BE2C (cell line): ENCODE data around the gene CABLES2.

ENCODE experiments used
- DNase-seq: peaks from one replicate; pipeline ENCODE4 v3.0.0-alpha.2; 2020
- H3K27me3 ChIP-seq: fragments of 250-450 bp; sonication (Bioruptor Pico); 2 replicates; pipeline ENCODE4 v1.5.1; 2020; ENCODE audit warnings: mild to moderate bottlenecking
- H3K36me3 ChIP-seq: fragments of 250-450 bp; sonication (Bioruptor Pico); 2 replicates; pipeline ENCODE4 v1.5.1; 2020; ENCODE audit warnings: mild to moderate bottlenecking
- H3K4me1 ChIP-seq: fragments of 250-450 bp; sonication (Bioruptor Pico); 2 replicates; pipeline ENCODE4 v1.5.1; 2020
- H3K4me3 ChIP-seq: 2 replicates; pipeline ENCODE4 v1.5.1; 2011; ENCODE audit warnings: low read depth, low read length
- H3K9me3 ChIP-seq: fragments of 250-450 bp; sonication (Bioruptor Pico); 2 replicates; pipeline ENCODE4 v1.5.1; 2020
- TF ChIP-seq, protein P1 (sequence below): IDR thresholded peaks from 2 replicates; pipeline ENCODE4 v1.5.1; 2012; ENCODE audit warnings: mild to moderate bottlenecking, low read depth, low read length

The CABLES2 gene

DNA sequence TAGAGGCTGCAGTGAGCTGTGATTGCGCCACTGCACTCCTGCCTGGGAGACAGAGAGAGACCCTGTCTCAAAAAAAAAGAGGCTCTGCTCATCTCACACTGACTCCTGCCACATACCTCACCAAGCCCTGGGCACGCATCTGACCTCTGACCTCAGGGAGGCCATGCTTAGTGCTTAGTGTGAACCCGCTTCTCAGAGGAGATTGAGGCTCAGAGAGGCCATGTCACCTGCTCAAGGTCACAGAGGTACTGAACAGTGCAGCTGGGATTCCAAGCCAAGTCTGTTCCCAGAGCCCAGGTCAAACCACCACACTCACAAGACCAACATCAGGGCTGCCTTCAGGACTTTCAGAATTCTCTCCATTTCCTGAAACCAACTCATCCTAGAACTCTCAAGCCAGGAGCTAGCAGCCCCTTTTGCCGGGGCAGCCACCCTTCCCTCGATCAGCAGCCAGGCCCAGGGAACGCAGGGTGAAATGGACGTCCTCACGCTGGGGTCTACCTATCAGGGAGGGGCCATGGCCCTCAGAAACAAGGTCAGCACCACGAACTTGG is 2.9 kb downstream of the CABLES2 start:
- no peaks in the 10 kb centered on the region for H3K27me3 ChIP-seq
- H3K4me3 ChIP-seq = no peak overlapping the region
- TF ChIP-seq, protein P1, sequence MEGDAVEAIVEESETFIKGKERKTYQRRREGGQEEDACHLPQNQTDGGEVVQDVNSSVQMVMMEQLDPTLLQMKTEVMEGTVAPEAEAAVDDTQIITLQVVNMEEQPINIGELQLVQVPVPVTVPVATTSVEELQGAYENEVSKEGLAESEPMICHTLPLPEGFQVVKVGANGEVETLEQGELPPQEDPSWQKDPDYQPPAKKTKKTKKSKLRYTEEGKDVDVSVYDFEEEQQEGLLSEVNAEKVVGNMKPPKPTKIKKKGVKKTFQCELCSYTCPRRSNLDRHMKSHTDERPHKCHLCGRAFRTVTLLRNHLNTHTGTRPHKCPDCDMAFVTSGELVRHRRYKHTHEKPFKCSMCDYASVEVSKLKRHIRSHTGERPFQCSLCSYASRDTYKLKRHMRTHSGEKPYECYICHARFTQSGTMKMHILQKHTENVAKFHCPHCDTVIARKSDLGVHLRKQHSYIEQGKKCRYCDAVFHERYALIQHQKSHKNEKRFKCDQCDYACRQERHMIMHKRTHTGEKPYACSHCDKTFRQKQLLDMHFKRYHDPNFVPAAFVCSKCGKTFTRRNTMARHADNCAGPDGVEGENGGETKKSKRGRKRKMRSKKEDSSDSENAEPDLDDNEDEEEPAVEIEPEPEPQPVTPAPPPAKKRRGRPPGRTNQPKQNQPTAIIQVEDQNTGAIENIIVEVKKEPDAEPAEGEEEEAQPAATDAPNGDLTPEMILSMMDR = no peak
- H3K9me3 ChIP-seq = no peaks in the 10 kb centered on the region
- H3K4me1 ChIP-seq = peaks cover 4% of the 10 kb centered on the region
- no peaks in the 10 kb centered on the region for H3K36me3 ChIP-seq
- DNase-seq = no peak

DNA sequence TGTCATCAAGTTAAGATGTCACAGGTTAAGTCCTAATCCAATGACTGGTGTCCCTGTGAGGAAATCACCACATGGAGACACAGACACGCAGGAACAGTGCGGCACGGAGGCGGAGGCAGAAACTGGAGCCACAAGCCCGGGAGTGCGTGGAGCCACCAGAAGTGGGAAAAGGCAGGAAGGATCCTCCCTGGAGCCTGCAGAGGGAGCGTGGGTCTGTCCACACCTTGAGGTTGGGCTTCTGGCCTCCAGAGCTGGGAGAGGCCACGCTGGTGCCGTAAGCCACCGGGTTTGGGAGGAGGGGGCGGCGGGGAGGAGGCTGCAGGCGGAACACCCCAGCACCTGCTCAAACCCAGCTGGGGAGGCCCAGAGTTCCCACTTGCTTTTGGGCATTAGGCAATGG is 3.8 kb downstream of the CABLES2 start:
- H3K4me1 ChIP-seq = peaks cover 4% of the 10 kb centered on the region
- H3K9me3 ChIP-seq = no peaks in the 10 kb centered on the region
- DNase-seq = no peak
- no peaks in the 10 kb centered on the region for H3K36me3 ChIP-seq
- TF ChIP-seq, protein P1 = no peak
- H3K27me3 ChIP-seq = no peaks in the 10 kb centered on the region
- H3K4me3 ChIP-seq = no peak overlapping the region

DNA sequence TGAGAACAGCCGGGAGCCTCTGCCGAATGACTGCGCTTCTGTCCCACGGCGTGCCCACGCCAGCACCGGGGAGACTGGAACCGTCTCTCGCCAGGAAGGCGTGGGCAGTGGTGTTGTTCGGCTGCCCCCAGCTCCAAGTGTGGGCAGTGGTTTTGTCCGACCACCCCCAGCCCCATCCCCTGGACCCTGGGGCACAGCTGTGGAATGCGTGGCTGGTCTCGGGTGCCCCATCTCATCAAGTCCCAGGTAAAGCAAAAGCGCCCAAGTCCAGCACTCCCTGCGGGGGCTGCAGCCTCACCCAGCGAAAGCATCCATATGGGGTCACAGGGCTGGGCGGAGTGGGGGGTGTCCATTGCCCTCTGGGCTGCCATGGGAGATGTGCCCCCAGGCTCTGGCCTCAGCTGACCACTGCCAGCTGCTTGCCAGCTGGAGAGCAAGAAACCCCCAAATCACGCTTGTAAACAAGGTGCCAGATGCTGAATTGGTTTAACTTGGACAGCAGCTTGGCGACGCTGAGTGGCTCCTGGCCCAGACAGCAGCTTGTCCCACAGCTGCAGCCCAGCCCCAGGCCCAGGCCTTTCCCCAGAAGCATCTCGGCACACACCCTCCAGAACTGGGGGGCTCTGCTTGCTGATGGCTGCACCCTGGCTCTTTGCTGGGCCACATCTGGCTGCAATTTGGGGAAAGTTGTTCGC is 4.5 kb downstream of the CABLES2 start:
- Histone ChIP-seq H3K36me3 (no peaks in the 10 kb centered on the region), H3K4me1 (peaks cover 3% of the 10 kb centered on the region), H3K9me3 (no peaks in the 10 kb centered on the region), H3K4me3 (no peak overlapping the region), H3K27me3 (no peaks in the 10 kb centered on the region)
- DNase-seq = no peak
- TF ChIP-seq, protein P1 = no peak

DNA sequence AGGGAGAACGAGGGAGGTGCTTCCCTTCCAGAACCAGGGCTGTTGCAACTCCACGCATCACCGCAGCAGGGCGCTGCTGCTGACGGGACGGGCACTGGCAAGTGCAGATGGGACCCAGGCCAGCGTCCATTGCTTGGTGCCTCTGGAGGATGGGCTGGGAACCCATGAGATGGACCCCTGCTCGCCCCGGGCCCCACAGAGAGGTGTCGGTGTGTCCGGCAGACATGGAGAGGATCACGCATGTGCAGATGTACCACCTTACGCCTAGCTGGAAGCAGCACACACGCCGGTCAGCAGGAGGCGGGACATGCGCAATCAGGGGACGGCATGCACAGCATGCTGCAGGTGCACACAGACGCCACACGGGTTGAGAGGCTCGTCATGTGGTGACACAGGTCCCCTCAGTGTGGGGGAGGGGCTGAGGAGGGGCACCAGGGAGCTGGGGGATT is 5.7 kb downstream of the CABLES2 start:
- TF ChIP-seq, protein P1 = peak; percentile 29
- Histone ChIP-seq H3K9me3 (no peaks in the 10 kb centered on the region), H3K36me3 (no peaks in the 10 kb centered on the region), H3K4me3 (no peak overlapping the region), H3K27me3 (no peaks in the 10 kb centered on the region), H3K4me1 (no peaks in the 10 kb centered on the region)
- DNase-seq = no peak

DNA sequence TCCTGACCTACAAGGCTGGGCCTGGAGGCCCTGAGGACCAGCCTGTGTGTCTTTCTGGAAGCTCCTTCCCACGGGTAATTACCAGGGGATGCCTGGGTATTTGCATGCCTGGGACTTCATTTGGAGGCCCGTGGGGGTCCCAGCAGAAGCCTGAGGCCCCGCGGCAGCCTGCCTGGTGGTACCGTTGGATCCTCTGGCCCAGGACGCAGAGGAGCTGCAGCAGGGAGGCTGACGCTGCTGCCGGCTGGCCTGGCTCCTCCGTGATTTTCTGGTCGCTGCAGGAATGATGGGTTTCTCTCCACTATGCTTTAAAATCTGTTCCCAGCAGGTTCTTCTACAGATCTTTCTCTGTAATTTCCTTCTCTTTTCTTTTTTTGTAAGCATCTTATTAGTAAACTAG is 6.5 kb downstream of the CABLES2 start:
- Histone ChIP-seq H3K4me3 (no peak overlapping the region), H3K9me3 (no peaks in the 10 kb centered on the region), H3K4me1 (no peaks in the 10 kb centered on the region), H3K27me3 (no peaks in the 10 kb centered on the region), H3K36me3 (no peaks in the 10 kb centered on the region)
- no peak for DNase-seq
- TF ChIP-seq, protein P1 = no peak

DNA sequence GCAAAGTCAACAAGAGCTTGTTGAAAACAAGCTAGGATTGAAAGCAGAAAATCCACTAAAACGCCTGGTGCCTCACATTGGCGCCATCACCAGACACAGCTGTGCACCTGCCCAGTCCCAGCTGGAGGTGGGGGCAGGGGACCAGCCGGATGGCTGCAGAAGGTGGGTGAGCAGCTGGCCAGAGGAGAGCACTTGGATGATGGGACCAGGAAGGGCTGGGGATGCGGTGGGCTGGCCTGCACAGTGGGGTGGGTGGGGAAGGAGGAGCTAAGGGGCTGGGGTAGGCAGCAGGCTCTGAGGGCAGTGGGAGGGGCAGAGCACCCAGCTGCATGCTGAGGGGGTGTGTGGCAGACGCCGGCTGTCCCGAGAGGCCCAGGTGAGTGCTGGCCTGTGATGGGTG is 7.1 kb downstream of the CABLES2 start:
- H3K9me3 ChIP-seq = no peaks in the 10 kb centered on the region
- peak; percentile 49 for DNase-seq
- H3K27me3 ChIP-seq = no peaks in the 10 kb centered on the region
- TF ChIP-seq, protein P1 = no peak
- no peak overlapping the region for H3K4me3 ChIP-seq
- no peaks in the 10 kb centered on the region for H3K36me3 ChIP-seq
- no peaks in the 10 kb centered on the region for H3K4me1 ChIP-seq
